Activated naive CD4-positive, alpha-beta T cell treated with anti-CD3 and anti-CD28 coated beads, Interleukin-2, amount 50 U/mL, for 72 hours (primary cell): ENCODE measurements around the gene LSAMP. TPM values are rescaled to one million over a fixed set of nuclear protein-coding genes. Genes with fewer than 3 reads are reported as not detected.

Experiments
- ATAC-seq, 2 donors: fragments of 150-1000 bp; cut with Tn5 transposase; 2 replicates each; pipeline ENCODE4 v1.10.0; 2021; ENCODE audit warnings: mild to moderate bottlenecking in 2 of 2, moderate library complexity in 2 of 2
- DNase-seq, 2 donors: peaks; one replicate each; pipeline ENCODE4 v3.0.0; 2021 to 2022; ENCODE audit warnings: low spot score in 2 of 2
- H3K27ac Mint-ChIP-seq, 2 donors: one replicate each; pipeline ENCODE4 v1.8.0; 2022; ENCODE audit warnings: mild to moderate bottlenecking in 2 of 2, mixed read lengths in 2 of 2
- H3K36me3 Mint-ChIP-seq, 2 donors: one replicate each; pipeline ENCODE4 v1.8.0; 2022; ENCODE audit warnings: mixed read lengths in 2 of 2
- H3K9me3 Mint-ChIP-seq, 2 donors: one replicate each; pipeline ENCODE4 v1.8.0; 2022; ENCODE audit warnings: mixed read lengths in 2 of 2
- total RNA-seq, 2 donors: library from RNA; stranded (reverse); gene quantifications; one replicate each; pipeline ENCODE4 v1.2.3, GENCODE V29; 2022

LSAMP gene
- total RNA-seq, 2 donors from 2014 or later = not detected

- ATAC-seq = no peak
- no peak for DNase-seq
- H3K27ac Mint-ChIP-seq = no peak overlapping the region
- no peaks in the 10 kb centered on the region for H3K36me3 Mint-ChIP-seq
- H3K9me3 Mint-ChIP-seq = peaks cover 10 to 11% of the 10 kb centered on the region in 2 donors
Measured at GRCh38 chr3:115937054-115937453, 508.2 kb downstream of the LSAMP start.

GRCh38 chr3:115932807-115933206 lies 512.5 kb downstream of the LSAMP start:
- Mint-ChIP-seq H3K27ac (no peak overlapping the region), H3K36me3 (no peaks in the 10 kb centered on the region), H3K9me3 (peaks cover 11 to 14% of the 10 kb centered on the region in 2 donors)
- no peak for ATAC-seq
- no peak for DNase-seq

GRCh38 chr3:115931581-115931980 lies 513.7 kb downstream of the LSAMP start:
- Mint-ChIP-seq H3K36me3 (no peaks in the 10 kb centered on the region), H3K27ac (no peak overlapping the region), H3K9me3 (peaks cover 11 to 14% of the 10 kb centered on the region in 2 donors)
- DNase-seq = no peak
- ATAC-seq = no peak

- Mint-ChIP-seq H3K9me3 (peaks cover 11 to 14% of the 10 kb centered on the region in 2 donors), H3K36me3 (no peaks in the 10 kb centered on the region), H3K27ac (no peak overlapping the region)
- no peak for DNase-seq
- ATAC-seq = no peak
Measured at GRCh38 chr3:115930922-115931321, 514.4 kb downstream of the LSAMP start.

GRCh38 chr3:115930168-115930567 lies 515.1 kb downstream of the LSAMP start:
- no peaks in the 10 kb centered on the region for H3K36me3 Mint-ChIP-seq
- peaks cover 11 to 14% of the 10 kb centered on the region in 2 donors for H3K9me3 Mint-ChIP-seq
- ATAC-seq (no peak), DNase-seq (no peak)
- H3K27ac Mint-ChIP-seq = no peak overlapping the region

- Mint-ChIP-seq H3K27ac (no peak overlapping the region), H3K9me3 (peaks cover 11 to 12% of the 10 kb centered on the region in 2 donors), H3K36me3 (no peaks in the 10 kb centered on the region)
- DNase-seq (no peak), ATAC-seq (no peak)
Measured at GRCh38 chr3:115928376-115928775, 516.9 kb downstream of the LSAMP start.

- ATAC-seq (no peak), DNase-seq (no peak)
- no peaks in the 10 kb centered on the region for H3K36me3 Mint-ChIP-seq
- H3K9me3 Mint-ChIP-seq = peaks cover 4 to 7% of the 10 kb centered on the region in 2 donors
- no peak overlapping the region for H3K27ac Mint-ChIP-seq
Measured at GRCh38 chr3:115927197-115927596, 518.1 kb downstream of the LSAMP start.

GRCh38 chr3:115922681-115923347 lies 522.5 kb downstream of the LSAMP start:
- Mint-ChIP-seq H3K36me3 (peaks cover 0 to 4% of the 10 kb centered on the region in 2 donors), H3K27ac (no peak overlapping the region), H3K9me3 (peaks cover 0 to 12% of the 10 kb centered on the region in 2 donors)
- DNase-seq = no peak
- ATAC-seq = no peak

- Mint-ChIP-seq H3K9me3 (peaks cover 0 to 12% of the 10 kb centered on the region in 2 donors), H3K36me3 (peaks cover 0 to 4% of the 10 kb centered on the region in 2 donors), H3K27ac (no peak overlapping the region)
- ATAC-seq (no peak), DNase-seq (no peak)
Measured at GRCh38 chr3:115921711-115922110, 523.6 kb downstream of the LSAMP start.

- ATAC-seq (no peak), DNase-seq (no peak)
- Mint-ChIP-seq H3K27ac (no peak overlapping the region), H3K36me3 (peaks cover 0 to 4% of the 10 kb centered on the region in 2 donors), H3K9me3 (peaks cover 0 to 9% of the 10 kb centered on the region in 2 donors)
Measured at GRCh38 chr3:115918900-115919299, 526.4 kb downstream of the LSAMP start.

GRCh38 chr3:115916866-115917265 lies 528.4 kb downstream of the LSAMP start:
- Mint-ChIP-seq H3K36me3 (peaks cover 0 to 4% of the 10 kb centered on the region in 2 donors), H3K9me3 (peaks cover 0 to 5% of the 10 kb centered on the region in 2 donors), H3K27ac (no peak overlapping the region)
- DNase-seq (no peak), ATAC-seq (no peak)

GRCh38 chr3:115915061-115915460 lies 530.2 kb downstream of the LSAMP start:
- no peak for ATAC-seq
- Mint-ChIP-seq H3K27ac (no peak overlapping the region), H3K36me3 (no peaks in the 10 kb centered on the region), H3K9me3 (no peaks in the 10 kb centered on the region)
- DNase-seq = no peak

- ATAC-seq (no peak), DNase-seq (no peak)
- H3K27ac Mint-ChIP-seq = no peak overlapping the region
- no peaks in the 10 kb centered on the region for H3K9me3 Mint-ChIP-seq
- no peaks in the 10 kb centered on the region for H3K36me3 Mint-ChIP-seq
Measured at GRCh38 chr3:115913069-115913686, 532.1 kb downstream of the LSAMP start.

GRCh38 chr3:115912372-115912771 lies 532.9 kb downstream of the LSAMP start:
- ATAC-seq (no peak), DNase-seq (no peak)
- no peak overlapping the region for H3K27ac Mint-ChIP-seq
- H3K36me3 Mint-ChIP-seq = no peaks in the 10 kb centered on the region
- H3K9me3 Mint-ChIP-seq = no peaks in the 10 kb centered on the region

GRCh38 chr3:115905871-115906270 lies 539.4 kb downstream of the LSAMP start:
- no peak overlapping the region for H3K27ac Mint-ChIP-seq
- DNase-seq (no peak), ATAC-seq (no peak)
- no peaks in the 10 kb centered on the region for H3K9me3 Mint-ChIP-seq
- H3K36me3 Mint-ChIP-seq = no peaks in the 10 kb centered on the region

GRCh38 chr3:115903843-115904242 lies 541.4 kb downstream of the LSAMP start:
- no peaks in the 10 kb centered on the region for H3K9me3 Mint-ChIP-seq
- ATAC-seq (no peak), DNase-seq (no peak)
- no peak overlapping the region for H3K27ac Mint-ChIP-seq
- no peaks in the 10 kb centered on the region for H3K36me3 Mint-ChIP-seq

GRCh38 chr3:115901008-115901407 lies 544.3 kb downstream of the LSAMP start:
- Mint-ChIP-seq H3K27ac (no peak overlapping the region), H3K36me3 (no peaks in the 10 kb centered on the region), H3K9me3 (peaks cover 0 to 4% of the 10 kb centered on the region in 2 donors)
- DNase-seq (no peak), ATAC-seq (no peak)

GRCh38 chr3:115899535-115899934 lies 545.8 kb downstream of the LSAMP start:
- ATAC-seq (no peak), DNase-seq (no peak)
- Mint-ChIP-seq H3K27ac (no peak overlapping the region), H3K36me3 (no peaks in the 10 kb centered on the region), H3K9me3 (peaks cover 0 to 4% of the 10 kb centered on the region in 2 donors)
